ENCODE data around the gene KLF9. TPM values are rescaled to one million over a fixed set of nuclear protein-coding genes. Genes with fewer than 3 reads are reported as not detected.

Gene KLF9
- total and polyA plus RNA-seq, 9 of the 15 experiments (the other 6 are each of a cell fraction or from before 2014, with no cell fraction given): 3.3 to 11.9 (median 6.9) TPM

- peak; percentile 86 for TF ChIP-seq ATF3 (IDR thresholded peaks at IDR 0.05)
- no peak for TF ChIP-seq ATF3 (CRISPR knock-in tag; conservative IDR thresholded peaks at IDR 0.05)
- TF ChIP-seq FOSL1 (tag; conservative IDR thresholded peaks at IDR 0.05): peak; percentile 83
- TF ChIP-seq KDM1A (IDR thresholded peaks at IDR 0.05): peak in 1 of 2 experiments; percentile 15; a peak in 1 of 4 replicates
- TF ChIP-seq TOE1 (IDR thresholded peaks at IDR 0.05; ENCODE audit: borderline replicate concordance): peak; percentile 43; the same call in 1 of the 2 replicates
- TF ChIP-seq TOE1 (CRISPR knock-in tag; IDR thresholded peaks at IDR 0.05; ENCODE audit: borderline replicate concordance, low read depth): no peak
- TF ChIP-seq MCM7 (IDR thresholded peaks at IDR 0.05): no peak
- peak; percentile 46; the same call in 1 of the 2 replicates for TF ChIP-seq THAP12 (CRISPR knock-in tag; IDR thresholded peaks at IDR 0.05)
- TF ChIP-seq BACH1 (tag; IDR thresholded peaks at IDR 0.05): 0 out of 2 replicates have a peak, but pooled peaks have one; percentile 28
- no peak for TF ChIP-seq STAT5A (IDR thresholded peaks at IDR 0.05; ENCODE audit: borderline replicate concordance, low read length)
- TF ChIP-seq FOXJ2 (tag; IDR thresholded peaks at IDR 0.05): peak; percentile 70
- 0 out of 6 replicates have a peak, but pooled peaks of 1 of the 3 experiments have one; percentile 1 for TF ChIP-seq CTCF (IDR thresholded peaks at IDR 0.05 in 2 of 3, conservative IDR thresholded peaks at IDR 0.05 in 1 of 3; ENCODE audit: insufficient read depth in 2 of 3, low read depth in 1 of 3, low read length in 3 of 3)
- TF ChIP-seq SNRNP70 (optimal IDR thresholded peaks at IDR 0.05; ENCODE audit: low read depth, low read length): no peak
- peak; percentile 94 for TF ChIP-seq ZNF263 (CRISPR knock-in tag; IDR thresholded peaks at IDR 0.05; ENCODE audit: borderline replicate concordance)
- TF ChIP-seq NRF1 (conservative IDR thresholded peaks at IDR 0.05 in 1 of 2, IDR thresholded peaks at IDR 0.05 in 1 of 2): peak; percentile 34 to 46; a peak in 2 of 4 replicates
- TF ChIP-seq CHAMP1 (IDR thresholded peaks at IDR 0.05): no peak
- TF ChIP-seq CREM (IDR thresholded peaks at IDR 0.05; ENCODE audit: low read depth): peak; percentile 51
- no peak for TF ChIP-seq EHMT2 (IDR thresholded peaks at IDR 0.05)
- peak; percentile 20; the same call in 1 of the 2 replicates for TF ChIP-seq MAFK (IDR thresholded peaks at IDR 0.05; ENCODE audit: low read length)
- TF ChIP-seq NFE2 (IDR thresholded peaks at IDR 0.05; ENCODE audit: low read depth): peak; percentile 89
Observed at GRCh38 chr9:70419556-70420440, 5.3 kb upstream of the KLF9 start (continued).
